HepG2 (cell line): Measurements from ENCODE around the gene DDI2. TPM values are rescaled to one million over a fixed set of nuclear protein-coding genes. Genes with fewer than 3 reads are reported as not detected.
A peak's percentile ranks its signal among the peaks of the same experiment; 100 is the strongest.

Experiments
- ATAC-seq: fragments of 200-7000 bp; cut with Tn5 transposase; 3 replicates; pipeline ENCODE4 v1.9.1; 2020; ENCODE audit warnings: mild to moderate bottlenecking, moderate library complexity
- BruUV-seq: library from RNA; stranded (reverse); fragments of 400-500 nt; replicated peaks from 2 replicates; lab custom pipeline; 2021; lab: Mats Ljungman, UMichigan
- CTCF ChIA-PET: fragments of 300-600 bp; formaldehyde crosslinking; extraction: SDS; loops from one replicate; lab custom pipeline; 2021; ENCODE audit warnings: low total read pairs, inconsistent platforms, low intra/inter-chr PET ratio; lab: Yijun Ruan, JAX
- POLR2A ChIA-PET: fragments of 350-600 bp; sonication (Branson Sonifier 250); formaldehyde crosslinking; loops from one replicate; lab custom pipeline; 2020; ENCODE audit warnings: antibody characterized with exemption, inconsistent platforms; lab: Yijun Ruan, JAX
- DNase-seq: peaks from one replicate; pipeline ENCODE4 v3.0.0-alpha.2; 2015; ENCODE audit warnings: low spot score
- FAIRE-seq: peaks from 3 replicates; lab custom pipeline; 2011; peaks lifted over from hg19 to GRCh38; lab: Jason Lieb, UNC
- H2AFZ ChIP-seq: one replicate; pipeline ENCODE4 v1.6.1; 2011; ENCODE audit warnings: low read length, inconsistent platforms
- H3K27ac ChIP-seq: fragments of 300-600 bp; 3 replicates; pipeline ENCODE4 v1.8.0; 2011; ENCODE audit warnings: mixed run types, mild to moderate bottlenecking, mixed read lengths, low read length, inconsistent platforms; ENCODE audit not compliant: insufficient read depth; ENCODE audit errors: extremely low read length
- H3K27me3 ChIP-seq, 2 experiments: fragments of 200-600 bp in 1 of 2; 2 replicates in 1 of 2; 3 replicates in 1 of 2; pipeline versions ENCODE4 v1.6.0 to v1.8.0; 2011; ENCODE audit warnings: low read length in 2 of 2, mild to moderate bottlenecking in 2 of 2, moderate library complexity in 2 of 2, inconsistent platforms in 1 of 2; ENCODE audit not compliant: insufficient read depth in 2 of 2, control insufficient read depth in 1 of 2
- H3K36me3 ChIP-seq, 2 experiments: fragments of 200-600 bp in 1 of 2; replicated peaks in 1 of 2; 2 replicates in 1 of 2; 3 replicates in 1 of 2; pipeline versions ENCODE4 v1.5.1 to v1.8.0; 2011; ENCODE audit warnings: low read length in 2 of 2, inconsistent platforms in 1 of 2; ENCODE audit not compliant: insufficient read depth in 2 of 2, control insufficient read depth in 1 of 2
- H3K4me1 ChIP-seq: 2 replicates; pipeline ENCODE4 v1.5.1; 2012; ENCODE audit warnings: low read length, inconsistent platforms; ENCODE audit not compliant: insufficient read depth
- H3K4me2 ChIP-seq: 2 replicates; pipeline ENCODE4 v1.6.0; 2011; ENCODE audit warnings: low read depth, low read length, inconsistent platforms
- H3K4me3 ChIP-seq, 3 experiments: fragments of 200-600 bp in 1 of 3; sonication (generic), shearing (Covaris generic) in 1 of 3; replicated peaks in 1 of 3; 2 replicates each; pipeline ENCODE4 v1.5.1; 2011 to 2016; ENCODE audit warnings: low read length in 3 of 3, inconsistent platforms in 2 of 3, low read depth in 2 of 3, mild to moderate bottlenecking in 2 of 3, control low read depth in 1 of 3, mixed read lengths in 1 of 3; ENCODE audit not compliant: insufficient read depth in 1 of 3
- H3K79me2 ChIP-seq: one replicate; pipeline ENCODE4 v1.6.1; 2011; ENCODE audit warnings: low read length, inconsistent platforms; ENCODE audit not compliant: insufficient read depth
- H3K9ac ChIP-seq: 2 replicates; pipeline ENCODE4 v1.6.0; 2011; ENCODE audit warnings: mild to moderate bottlenecking, low read depth, low read length, inconsistent platforms; ENCODE audit not compliant: insufficient read depth
- H3K9me3 ChIP-seq: 2 replicates; pipeline ENCODE4 v1.5.1; 2012; ENCODE audit warnings: mild to moderate bottlenecking, low read length
- H4K20me1 ChIP-seq: 2 replicates; pipeline ENCODE4 v1.6.0; 2011; ENCODE audit warnings: inconsistent platforms, mild to moderate bottlenecking, low read length, moderate library complexity; ENCODE audit not compliant: insufficient read depth
- AGO2 ChIP-seq: fragments of 200-400 bp; formaldehyde crosslinking; optimal IDR thresholded peaks from 2 replicates; pipeline ENCODE3; 2017; ENCODE audit warnings: mild to moderate bottlenecking, low read depth, low read length, moderate library complexity
- FOXM1 ChIP-seq: sonication (generic); formaldehyde crosslinking; IDR thresholded peaks from 2 replicates; pipeline ENCODE4 v1.5.0; 2020; ENCODE audit warnings: missing genetic modification reagents
- GFI1 ChIP-seq: sonication (generic); formaldehyde crosslinking; IDR thresholded peaks from 2 replicates; pipeline ENCODE4 v1.5.0; 2020; ENCODE audit warnings: missing genetic modification reagents, mild to moderate bottlenecking, borderline replicate concordance
- NCOA5 ChIP-seq: sonication (generic); formaldehyde crosslinking; IDR thresholded peaks from 2 replicates; pipeline ENCODE4 v1.4.0; 2020; ENCODE audit warnings: missing genetic modification reagents
- POLR2AphosphoS5 ChIP-seq: IDR thresholded peaks from 2 replicates; pipeline ENCODE4 v1.6.1; 2012; ENCODE audit warnings: low read depth, low read length
- POLR2G ChIP-seq: fragments of 200-400 bp; formaldehyde crosslinking; IDR thresholded peaks from 2 replicates; pipeline ENCODE4 v1.6.1; 2018; ENCODE audit warnings: mild to moderate bottlenecking, low read depth, low read length, moderate library complexity
- PRMT3 ChIP-seq: sonication (generic); formaldehyde crosslinking; IDR thresholded peaks from 2 replicates; pipeline ENCODE4 v1.8.1; 2022; ENCODE audit warnings: low read depth, mild to moderate bottlenecking, moderate library complexity, missing genetic modification reagents, borderline replicate concordance
- RBM22 ChIP-seq: fragments of 200-400 bp; formaldehyde crosslinking; optimal IDR thresholded peaks from 2 replicates; pipeline ENCODE3; 2017; ENCODE audit warnings: mild to moderate bottlenecking, low read length, moderate library complexity
- ZNF546 ChIP-seq: sonication (generic); formaldehyde crosslinking; conservative IDR thresholded peaks from 2 replicates; pipeline ENCODE4 v1.8.1; 2023; ENCODE audit warnings: mild to moderate bottlenecking, missing genetic modification reagents
- WGBS: methylation state at CpG from one replicate; pipeline ENCODE4 v1.1.6; 2017; ENCODE audit warnings: low lambda C conversion rate; 5-methylcytosine and 5-hydroxymethylcytosine counted together
- in situ Hi-C: cut with HindIII; loops from 2 replicates; pipeline ENCODE4 v1.10.0; 2017; ENCODE audit warnings: low pct_unique_long_range_greater_than_20kb; ENCODE audit not compliant: extremely low pct_ligation_motif_present
- intact Hi-C: fragments of 100-400 bp; cut with micrococcal nuclease; formaldehyde crosslinking; loops from one replicate; pipeline ENCODE4 v1.10.0; 2022; ENCODE audit not compliant: unreplicated experiment
- polyA plus RNA-seq, 8 experiments: library from polyadenylated mRNA; depleted of rRNA in 3 of 8; stranded (reverse) in 7 of 8; unstranded in 1 of 8; fragments of >200 nt; fragmentation: Illumina TruSeq in 4 of 8; extraction: Trizol in 4 of 8; gene quantifications; 2 replicates each; pipeline versions ENCODE4 v1.2.1 to v1.2.3, GENCODE V29; 2011 to 2016; ENCODE audit warnings: low read depth in 4 of 8, missing spikeins in 1 of 8, mixed read lengths in 1 of 8; ENCODE audit not compliant: insufficient read depth in 1 of 8
- total RNA-seq, 5 experiments: library from RNA; depleted of rRNA; stranded (reverse); fragments of >200 nt; fragmentation: Illumina TruSeq; extraction: Trizol; gene quantifications; 2 replicates each; pipeline ENCODE4 v1.2.3, GENCODE V29; 2016; ENCODE audit warnings: low read depth in 1 of 5
- TF ChIP-seq, protein P1 (sequence below): sonication (generic); formaldehyde crosslinking; IDR thresholded peaks from 2 replicates; pipeline ENCODE4 v1.4.0; 2020; ENCODE audit warnings: missing genetic modification reagents
- TF ChIP-seq, protein P2 (sequence below): sonication (generic); formaldehyde crosslinking; IDR thresholded peaks from 2 replicates; pipeline ENCODE4 v1.8.1; 2023; ENCODE audit warnings: missing genetic modification reagents, mild to moderate bottlenecking, borderline replicate concordance
- TF ChIP-seq, protein P3 (sequence below): sonication (generic); formaldehyde crosslinking; IDR thresholded peaks from 2 replicates; pipeline ENCODE4 v1.5.1; 2020; ENCODE audit warnings: mild to moderate bottlenecking, missing genetic modification reagents, moderate library complexity

Gene DDI2
- total and polyA plus RNA-seq, 2 of the 13 experiments (the other 11 are each of a cell fraction or from before 2014, with no cell fraction given): 8.5 to 25.7 TPM

DNA sequence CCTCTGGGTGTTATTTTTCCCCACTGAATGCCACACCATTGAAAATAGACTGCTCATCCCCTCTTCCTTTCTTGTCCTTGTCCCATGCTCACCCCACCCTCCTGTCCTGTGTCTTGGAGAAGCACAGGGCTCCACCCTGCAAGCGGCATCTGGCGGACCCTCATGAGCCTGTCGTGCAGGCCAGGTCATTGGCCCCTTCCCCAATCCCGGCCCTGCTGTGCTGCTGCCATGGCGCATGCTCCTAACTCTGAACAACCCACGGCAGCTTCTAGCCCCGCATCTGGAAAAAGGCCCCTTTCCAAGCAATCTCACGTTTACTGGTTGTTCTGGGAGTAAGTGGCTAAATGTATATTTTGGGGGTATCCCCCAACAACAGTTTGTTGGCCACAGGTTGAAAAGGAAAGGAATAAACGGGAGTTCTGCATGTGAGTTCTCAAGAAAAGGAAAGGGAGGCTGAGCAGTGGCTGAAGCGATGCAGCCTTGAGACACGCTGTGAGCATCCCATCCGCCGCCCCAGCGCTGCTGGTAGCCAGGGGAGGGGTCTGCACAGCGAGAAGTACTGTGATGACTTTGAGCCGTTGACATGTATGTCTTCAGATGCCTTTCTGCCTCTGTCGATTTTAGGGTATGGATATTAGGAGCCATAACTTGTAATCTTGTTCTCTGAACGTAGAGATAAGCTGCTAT lies 48.7 kb upstream of the DDI2 start:
- 92% methylated on average over 18 of the region's 18 CpGs for WGBS
- H2AFZ ChIP-seq: no peak overlapping the region
- no peak overlapping the region for H3K4me2 ChIP-seq
- H3K9me3 ChIP-seq: no peaks in the 10 kb centered on the region
- H3K27ac ChIP-seq: no peak overlapping the region
- no peaks in the 10 kb centered on the region for H3K79me2 ChIP-seq
- BruUV-seq: TSS peak; percentile 33
- no peak overlapping the region for H3K9ac ChIP-seq
- ATAC-seq: peak; percentile 23
- H4K20me1 ChIP-seq: no peaks in the 10 kb centered on the region
- CTCF ChIA-PET: no interaction called here
- TF ChIP-seq FOXM1 (CRISPR knock-in tag): no peak
- TF ChIP-seq, protein P1, sequence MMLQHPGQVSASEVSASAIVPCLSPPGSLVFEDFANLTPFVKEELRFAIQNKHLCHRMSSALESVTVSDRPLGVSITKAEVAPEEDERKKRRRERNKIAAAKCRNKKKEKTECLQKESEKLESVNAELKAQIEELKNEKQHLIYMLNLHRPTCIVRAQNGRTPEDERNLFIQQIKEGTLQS: no peak
- TF ChIP-seq NCOA5 (CRISPR knock-in tag): 0 out of 2 replicates have a peak, but pooled peaks have one; percentile 43
- TF ChIP-seq, protein P2, sequence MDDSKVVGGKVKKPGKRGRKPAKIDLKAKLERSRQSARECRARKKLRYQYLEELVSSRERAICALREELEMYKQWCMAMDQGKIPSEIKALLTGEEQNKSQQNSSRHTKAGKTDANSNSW (CRISPR knock-in tag): no peak
- TF ChIP-seq PRMT3 (CRISPR knock-in tag): no peak
- no peak for TF ChIP-seq GFI1 (CRISPR knock-in tag)
- peak; percentile 51 for TF ChIP-seq RBM22
- 0 out of 2 replicates have a peak, but pooled peaks have one; percentile 3 for TF ChIP-seq POLR2AphosphoS5
- no peak for TF ChIP-seq ZNF546 (CRISPR knock-in tag)
- TF ChIP-seq, protein P3, sequence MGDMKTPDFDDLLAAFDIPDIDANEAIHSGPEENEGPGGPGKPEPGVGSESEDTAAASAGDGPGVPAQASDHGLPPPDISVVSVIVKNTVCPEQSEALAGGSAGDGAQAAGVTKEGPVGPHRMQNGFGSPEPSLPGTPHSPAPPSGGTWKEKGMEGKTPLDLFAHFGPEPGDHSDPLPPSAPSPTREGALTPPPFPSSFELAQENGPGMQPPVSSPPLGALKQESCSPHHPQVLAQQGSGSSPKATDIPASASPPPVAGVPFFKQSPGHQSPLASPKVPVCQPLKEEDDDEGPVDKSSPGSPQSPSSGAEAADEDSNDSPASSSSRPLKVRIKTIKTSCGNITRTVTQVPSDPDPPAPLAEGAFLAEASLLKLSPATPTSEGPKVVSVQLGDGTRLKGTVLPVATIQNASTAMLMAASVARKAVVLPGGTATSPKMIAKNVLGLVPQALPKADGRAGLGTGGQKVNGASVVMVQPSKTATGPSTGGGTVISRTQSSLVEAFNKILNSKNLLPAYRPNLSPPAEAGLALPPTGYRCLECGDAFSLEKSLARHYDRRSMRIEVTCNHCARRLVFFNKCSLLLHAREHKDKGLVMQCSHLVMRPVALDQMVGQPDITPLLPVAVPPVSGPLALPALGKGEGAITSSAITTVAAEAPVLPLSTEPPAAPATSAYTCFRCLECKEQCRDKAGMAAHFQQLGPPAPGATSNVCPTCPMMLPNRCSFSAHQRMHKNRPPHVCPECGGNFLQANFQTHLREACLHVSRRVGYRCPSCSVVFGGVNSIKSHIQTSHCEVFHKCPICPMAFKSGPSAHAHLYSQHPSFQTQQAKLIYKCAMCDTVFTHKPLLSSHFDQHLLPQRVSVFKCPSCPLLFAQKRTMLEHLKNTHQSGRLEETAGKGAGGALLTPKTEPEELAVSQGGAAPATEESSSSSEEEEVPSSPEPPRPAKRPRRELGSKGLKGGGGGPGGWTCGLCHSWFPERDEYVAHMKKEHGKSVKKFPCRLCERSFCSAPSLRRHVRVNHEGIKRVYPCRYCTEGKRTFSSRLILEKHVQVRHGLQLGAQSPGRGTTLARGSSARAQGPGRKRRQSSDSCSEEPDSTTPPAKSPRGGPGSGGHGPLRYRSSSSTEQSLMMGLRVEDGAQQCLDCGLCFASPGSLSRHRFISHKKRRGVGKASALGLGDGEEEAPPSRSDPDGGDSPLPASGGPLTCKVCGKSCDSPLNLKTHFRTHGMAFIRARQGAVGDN: peak; percentile 12; the same call in 1 of the 2 replicates
- peak; percentile 53; the same call in 1 of the 2 replicates for TF ChIP-seq POLR2G
- peak; percentile 47 for TF ChIP-seq AGO2
- H3K36me3 ChIP-seq: peaks cover 21 to 62% of the 10 kb centered on the region in 2 experiments
- no peak for FAIRE-seq
- in situ Hi-C loops (no loop called here), intact Hi-C loops (no loop called here)
- no peaks in the 10 kb centered on the region for H3K27me3 ChIP-seq
- POLR2A ChIA-PET: no interaction called here
- DNase-seq: no peak
- no peak overlapping the region for H3K4me3 ChIP-seq
- H3K4me1 ChIP-seq: 0 out of 2 replicates have a peak, but pooled peaks cover 6% of the 10 kb centered on the region
